GM23338 (cell line): Measurements from ENCODE around the gene GFER.
A peak's percentile ranks its signal among the peaks of the same experiment; 100 is the strongest.

Experiments
- CREB1 ChIP-seq: fragments of 250-450 bp; sonication (Bioruptor Pico); IDR thresholded peaks from 2 replicates; pipeline ENCODE4 v1.5.0; 2020; ENCODE audit warnings: low read depth, mild to moderate bottlenecking, moderate library complexity
- CTCF ChIP-seq, 2 experiments: fragments of 200-600 bp in 1 of 2; sonication (generic) in 1 of 2; conservative IDR thresholded peaks; 2 replicates each; pipeline versions ENCODE4 v1.5.1 to v1.6.1; 2016 to 2017; ENCODE audit warnings: antibody characterized with exemption in 2 of 2, low read depth in 2 of 2, mild to moderate bottlenecking in 2 of 2, moderate library complexity in 1 of 2
- ETS1 ChIP-seq: IDR thresholded peaks from 2 replicates; pipeline ENCODE4 v1.6.1; 2016; ENCODE audit warnings: antibody characterized with exemption
- EZH2 ChIP-seq: fragments of 200-600 bp; sonication (generic); IDR thresholded peaks from one replicate; pipeline ENCODE4 v1.8.0; 2017; ENCODE audit warnings: antibody characterized with exemption, mild to moderate bottlenecking, low read depth; ENCODE audit not compliant: unreplicated experiment
- EZH2phosphoT487 ChIP-seq: fragments of 200-600 bp; sonication (generic); IDR thresholded peaks from one replicate; pipeline ENCODE4 v1.8.1; 2018; ENCODE audit warnings: antibody characterized with exemption; ENCODE audit not compliant: unreplicated experiment
- JUNB ChIP-seq: IDR thresholded peaks from one replicate; pipeline ENCODE4 v1.6.1; 2016; ENCODE audit warnings: antibody characterized with exemption; ENCODE audit not compliant: unreplicated experiment
- NANOG ChIP-seq: IDR thresholded peaks from 2 replicates; pipeline ENCODE4 v1.6.1; 2016; ENCODE audit warnings: antibody characterized with exemption, borderline replicate concordance
- POLR2AphosphoS5 ChIP-seq: IDR thresholded peaks from 2 replicates; pipeline ENCODE4 v1.6.1; 2016; ENCODE audit warnings: antibody characterized with exemption, low read depth
- REST ChIP-seq: IDR thresholded peaks from one replicate; pipeline ENCODE4 v1.6.1; 2018; ENCODE audit warnings: antibody characterized with exemption; ENCODE audit not compliant: unreplicated experiment
- ZNF114 ChIP-seq: fragments of 250-450 bp; sonication (Bioruptor Pico); IDR thresholded peaks from 2 replicates; pipeline ENCODE4 v1.5.0; 2020; ENCODE audit warnings: mild to moderate bottlenecking, moderate library complexity
- ZNF331 ChIP-seq: fragments of 250-450 bp; sonication (Bioruptor Pico); IDR thresholded peaks from 2 replicates; pipeline ENCODE4 v1.5.0; 2020; ENCODE audit warnings: low read depth, mild to moderate bottlenecking, moderate library complexity

GRCh38 chr16:1979271-1980029 lies 4.5 kb upstream of the GFER start:
- no peak for TF ChIP-seq CTCF (conservative IDR thresholded peaks at IDR 0.05; ENCODE audit: low read depth in 2 of 2)
- TF ChIP-seq POLR2AphosphoS5 = peak; percentile 84
- no peak for TF ChIP-seq EZH2
- TF ChIP-seq EZH2phosphoT487 = no peak
- no peak for TF ChIP-seq JUNB
- TF ChIP-seq CREB1 (CRISPR knock-in tag) = no peak
- TF ChIP-seq REST = no peak
- TF ChIP-seq ZNF331 (CRISPR knock-in tag) = no peak
- TF ChIP-seq ETS1 = peak; percentile 11; the same call in 1 of the 2 replicates
- TF ChIP-seq ZNF114 = no peak
- no peak for TF ChIP-seq NANOG
